ENCODE measurements around the gene ABHD18. TPM values are rescaled to one million over a fixed set of nuclear protein-coding genes. Genes with fewer than 3 reads are reported as not detected.
A peak's percentile ranks its signal among the peaks of the same experiment; 100 is the strongest.
"Not testable (repeated sequence)": the region's sequence is repeated elsewhere in the genome, so short reads cannot be mapped to it uniquely, and the experiment has no call there.

ABHD18 gene
- total RNA-seq, 2 experiments from 2014 or later = 18.4 to 18.6 TPM

GRCh38 chr4:128031756-128032384 is 66.7 kb downstream of the ABHD18 start:
- Mint-ChIP-seq H3K4me3 (no peak overlapping the region), H3K27me3 (no peaks in the 10 kb centered on the region), H3K4me1 (no peaks in the 10 kb centered on the region), H3K36me3 (peaks cover 11% of the 10 kb centered on the region), H3K9me3 (no peaks in the 10 kb centered on the region), H3K27ac (no peak overlapping the region)
- DNase-seq = no peak

DNA sequence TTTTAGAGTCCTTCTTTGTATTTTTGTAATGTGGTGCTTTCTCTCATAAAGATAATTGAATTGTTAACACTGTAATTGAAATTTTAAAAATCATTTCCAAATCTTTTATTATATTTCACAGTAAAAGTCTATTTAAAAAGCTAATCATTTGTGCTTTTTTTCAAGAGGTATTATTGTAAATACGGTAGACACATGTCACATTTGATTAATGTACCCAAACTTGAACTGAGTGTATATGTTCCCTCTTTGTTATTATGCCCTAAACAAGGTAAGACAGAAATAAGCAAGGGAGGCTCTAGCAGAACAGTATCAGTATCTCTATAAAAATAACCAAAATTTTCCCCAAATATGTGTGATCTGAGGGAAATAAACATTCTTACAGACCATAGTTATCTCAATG is 74.4 kb downstream of the ABHD18 start:
- no peaks in the 10 kb centered on the region for H3K36me3 Mint-ChIP-seq
- no peak for DNase-seq
- H3K4me1 Mint-ChIP-seq = no peaks in the 10 kb centered on the region
- no peaks in the 10 kb centered on the region for H3K9me3 Mint-ChIP-seq
- H3K4me3 Mint-ChIP-seq = no peak overlapping the region
- no peaks in the 10 kb centered on the region for H3K27me3 Mint-ChIP-seq
- no peak overlapping the region for H3K27ac Mint-ChIP-seq

- not testable (repeated sequence) for H3K36me3 Mint-ChIP-seq, H3K27me3 Mint-ChIP-seq, H3K9me3 Mint-ChIP-seq, H3K4me1 Mint-ChIP-seq, H3K4me3 Mint-ChIP-seq, H3K27ac Mint-ChIP-seq, DNase-seq
Measured at GRCh38 chr4:128047019-128047418, 81.8 kb downstream of the ABHD18 start.

GRCh38 chr4:128047514-128047913 is 82.3 kb downstream of the ABHD18 start:
- not testable (repeated sequence) for H3K4me1 Mint-ChIP-seq, DNase-seq, H3K27me3 Mint-ChIP-seq, H3K27ac Mint-ChIP-seq, H3K36me3 Mint-ChIP-seq, H3K4me3 Mint-ChIP-seq, H3K9me3 Mint-ChIP-seq

DNA sequence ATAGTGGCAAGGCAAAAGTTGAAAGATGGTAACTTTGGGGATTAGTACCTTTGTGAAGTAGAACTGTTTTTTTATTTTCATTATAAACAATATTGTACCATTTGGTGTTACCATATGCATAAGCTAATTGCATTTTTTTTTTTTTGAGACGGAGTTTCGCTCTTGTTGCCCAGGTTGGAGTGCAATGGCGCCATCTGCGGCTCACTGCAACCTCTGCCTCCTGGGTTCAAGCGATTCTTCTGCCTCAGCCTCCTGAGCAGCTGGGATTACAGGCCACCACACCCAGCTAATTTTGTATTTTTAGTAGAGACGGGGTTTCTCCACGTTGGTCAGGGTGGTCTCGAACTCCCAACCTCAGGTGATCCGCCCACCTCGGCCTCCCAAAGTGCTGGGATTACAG is 86.0 kb downstream of the ABHD18 start:
- H3K4me3 Mint-ChIP-seq, H3K36me3 Mint-ChIP-seq, H3K27ac Mint-ChIP-seq, H3K4me1 Mint-ChIP-seq, DNase-seq, H3K27me3 Mint-ChIP-seq, H3K9me3 Mint-ChIP-seq: not testable (repeated sequence)

- not testable (repeated sequence) for H3K27me3 Mint-ChIP-seq, H3K9me3 Mint-ChIP-seq, H3K36me3 Mint-ChIP-seq, H3K27ac Mint-ChIP-seq, DNase-seq, H3K4me1 Mint-ChIP-seq, H3K4me3 Mint-ChIP-seq
Measured at GRCh38 chr4:128054907-128055306, 89.7 kb downstream of the ABHD18 start.

DNA sequence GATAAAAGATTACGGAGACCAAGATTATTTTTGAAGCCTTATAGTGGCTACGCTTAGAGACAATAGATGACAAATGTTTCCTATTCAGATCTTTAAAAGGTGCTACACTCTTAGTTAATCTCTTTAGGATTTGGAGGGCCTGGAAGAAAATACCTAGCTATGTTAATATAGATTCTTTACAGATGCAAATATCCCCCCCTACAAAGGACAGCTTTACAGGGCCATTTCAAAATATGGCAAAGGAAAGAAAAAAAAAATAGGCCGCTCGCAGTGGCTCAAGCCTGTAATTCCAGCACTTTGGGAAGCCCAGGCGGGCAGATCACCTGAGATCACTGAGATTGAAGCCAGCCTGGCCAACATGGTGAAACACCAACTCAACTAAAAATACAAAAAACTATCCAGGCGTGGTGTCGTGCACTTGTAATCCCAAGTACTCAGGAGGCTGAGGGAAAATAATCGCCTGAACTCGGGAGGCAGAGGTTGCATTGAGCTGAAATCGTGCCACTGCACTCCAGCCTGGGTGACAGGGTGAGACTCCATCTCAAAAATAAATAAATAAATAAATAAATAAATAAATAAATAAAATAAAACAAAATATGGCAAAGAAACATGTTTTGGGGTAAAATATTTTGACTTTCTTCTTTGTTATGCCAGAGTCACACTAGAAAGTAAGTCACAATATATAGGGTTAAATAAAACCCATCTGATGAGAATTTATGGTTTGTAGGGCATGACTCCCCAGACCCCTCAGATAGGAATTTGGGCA is 90.4 kb downstream of the ABHD18 start:
- H3K27ac Mint-ChIP-seq = not testable (repeated sequence)

GRCh38 chr4:128056396-128056795 is 91.2 kb downstream of the ABHD18 start:
- no peak for DNase-seq
- Mint-ChIP-seq H3K9me3 (no peaks in the 10 kb centered on the region), H3K4me3 (no peak overlapping the region), H3K27me3 (peaks cover 5% of the 10 kb centered on the region), H3K27ac (no peak overlapping the region), H3K4me1 (peaks cover 4% of the 10 kb centered on the region), H3K36me3 (no peaks in the 10 kb centered on the region)

More for the DNA sequence above, 90.4 kb downstream of the ABHD18 start:
- H3K9me3 Mint-ChIP-seq, H3K36me3 Mint-ChIP-seq, H3K27me3 Mint-ChIP-seq, DNase-seq, H3K4me1 Mint-ChIP-seq, H3K4me3 Mint-ChIP-seq: not testable (repeated sequence)

- Mint-ChIP-seq H3K9me3 (no peaks in the 10 kb centered on the region), H3K27me3 (peaks cover 5% of the 10 kb centered on the region), H3K4me3 (peak overlapping the region; percentile 82), H3K27ac (peak overlapping the region; percentile 90), H3K4me1 (peaks cover 9% of the 10 kb centered on the region), H3K36me3 (no peaks in the 10 kb centered on the region)
- DNase-seq = no peak
Measured at GRCh38 chr4:128060121-128060698, 95.0 kb downstream of the ABHD18 start.

DNA sequence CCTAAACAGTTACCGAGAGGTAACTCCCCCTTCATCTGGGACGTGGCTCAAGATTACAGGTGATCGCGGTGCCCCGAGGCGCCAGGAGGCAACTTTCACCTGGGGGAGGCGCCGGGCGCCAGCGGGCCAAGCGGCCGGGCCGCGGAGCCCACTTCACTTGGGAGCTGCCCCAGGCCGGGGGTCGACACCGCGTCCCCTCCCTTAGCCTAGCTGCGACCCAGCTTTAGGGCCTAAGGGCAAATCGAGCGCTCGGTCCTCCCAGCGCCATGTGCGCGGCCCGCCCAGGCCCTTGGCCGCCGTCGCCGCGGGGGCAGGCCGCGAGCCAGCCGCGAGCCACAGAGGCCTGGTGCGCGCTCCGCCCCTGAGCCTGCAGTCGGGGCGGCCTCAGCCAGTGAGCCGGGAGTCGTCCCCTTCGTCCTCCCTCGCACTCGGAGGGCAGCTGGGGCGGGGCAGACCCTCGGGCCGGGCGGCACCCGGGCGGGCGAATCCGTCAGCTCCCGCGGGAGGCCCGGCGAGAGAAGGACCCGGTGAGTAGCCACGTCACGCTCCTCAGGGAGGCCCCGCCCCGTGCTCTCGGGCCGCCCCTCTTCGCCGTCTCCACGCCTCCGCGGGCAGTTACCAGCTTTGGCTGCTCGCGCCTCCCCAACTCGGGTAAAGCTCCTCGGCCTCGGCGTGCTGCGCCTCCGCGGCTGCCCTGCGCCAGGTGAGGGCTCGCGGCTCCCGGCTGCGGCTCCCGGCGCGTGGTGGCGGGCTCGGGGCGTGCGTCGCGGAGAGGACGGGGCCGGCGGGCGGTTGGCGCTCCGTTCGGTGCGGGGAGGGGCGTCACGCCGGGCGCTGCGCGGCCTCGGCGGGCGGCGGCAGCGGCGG is 95.7 kb downstream of the ABHD18 start, which contains the start of gene LARP1B:
Gene LARP1B, plus strand, starts transcription at position 614 of the 867 bp plus-strand sequence. CDS start 13,640 bp downstream, outside the sequence.
- Mint-ChIP-seq H3K4me3 (peak within 1 kb of the TSS; percentile 85), H3K36me3 (no peaks in the 10 kb centered on the region), H3K27ac (peak within 1 kb of the TSS; percentile 90), H3K4me1 (peaks cover 11% of the 10 kb centered on the region), H3K27me3 (peaks cover 5% of the 10 kb centered on the region), H3K9me3 (no peaks in the 10 kb centered on the region)
- peak; percentile 96 for DNase-seq

GRCh38 chr4:128061566-128062536 is 96.6 kb downstream of the ABHD18 start:
- H3K4me3 Mint-ChIP-seq = peak overlapping the region; percentile 85
- H3K36me3 Mint-ChIP-seq = no peaks in the 10 kb centered on the region
- H3K4me1 Mint-ChIP-seq = peaks cover 11% of the 10 kb centered on the region
- H3K27ac Mint-ChIP-seq = peak overlapping the region; percentile 81
- no peaks in the 10 kb centered on the region for H3K9me3 Mint-ChIP-seq
- peaks cover under 1% of the 10 kb centered on the region for H3K27me3 Mint-ChIP-seq
- DNase-seq = peak; percentile 71

DNA sequence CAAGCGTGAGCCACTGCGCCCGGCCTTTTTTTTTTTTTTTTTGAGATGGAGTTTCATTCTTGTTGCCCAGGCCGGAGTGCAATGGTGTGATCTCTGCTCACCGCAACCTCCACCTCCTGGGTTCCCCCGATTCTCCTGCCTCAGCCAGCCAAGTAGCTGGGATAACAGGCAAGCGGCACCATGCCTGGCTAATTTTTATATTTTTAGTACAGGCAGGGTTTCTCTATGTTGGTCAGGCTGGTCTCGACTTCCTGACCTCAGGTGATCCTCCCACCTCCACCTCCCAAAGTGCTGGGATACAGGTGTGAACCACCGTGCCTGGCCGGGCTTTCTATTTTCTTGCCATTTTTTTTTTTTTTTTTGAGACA is 101.2 kb downstream of the ABHD18 start:
- H3K36me3 Mint-ChIP-seq, H3K4me3 Mint-ChIP-seq, H3K4me1 Mint-ChIP-seq, DNase-seq, H3K9me3 Mint-ChIP-seq, H3K27ac Mint-ChIP-seq, H3K27me3 Mint-ChIP-seq: not testable (repeated sequence)

- no peak for DNase-seq
Measured at GRCh38 chr4:128068918-128069317, 103.7 kb downstream of the ABHD18 start.

DNA sequence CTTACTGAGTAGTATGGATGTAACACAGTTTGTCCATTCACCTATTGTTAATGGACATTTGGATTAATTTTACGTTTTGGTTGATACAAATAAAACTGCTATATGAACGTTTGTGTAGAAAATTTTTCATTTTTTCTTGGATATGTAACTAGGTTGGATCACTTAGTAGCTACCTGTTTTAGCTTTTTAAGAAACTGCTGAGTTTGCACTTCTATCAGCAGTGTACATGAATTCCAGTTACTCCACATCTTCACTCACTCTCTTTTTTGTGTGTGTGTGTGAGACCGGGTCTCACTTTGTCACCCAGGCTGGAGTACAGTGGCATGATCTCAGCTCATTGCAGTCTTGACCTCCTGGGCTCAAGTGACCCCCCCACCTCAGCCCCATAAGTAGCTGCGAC is 111.3 kb downstream of the ABHD18 start:
- no peak overlapping the region for H3K4me3 Mint-ChIP-seq
- H3K27ac Mint-ChIP-seq = no peak overlapping the region
- no peaks in the 10 kb centered on the region for H3K9me3 Mint-ChIP-seq
- no peak for DNase-seq
- no peaks in the 10 kb centered on the region for H3K4me1 Mint-ChIP-seq
- no peaks in the 10 kb centered on the region for H3K27me3 Mint-ChIP-seq
- peaks cover 24% of the 10 kb centered on the region for H3K36me3 Mint-ChIP-seq

More at GRCh38 chr4:128068918-128069317, 103.7 kb downstream of the ABHD18 start:
- Mint-ChIP-seq H3K4me3 (no peak overlapping the region), H3K36me3 (peaks cover 1% of the 10 kb centered on the region), H3K27me3 (no peaks in the 10 kb centered on the region), H3K27ac (no peak overlapping the region), H3K4me1 (peaks cover 4% of the 10 kb centered on the region), H3K9me3 (no peaks in the 10 kb centered on the region)
